GM18951 (cell line): Measurements from ENCODE around the gene RNF34.
A peak's percentile ranks its signal among the peaks of the same experiment; 100 is the strongest.
"Not testable (repeated sequence)": the region's sequence is repeated elsewhere in the genome, so short reads cannot be mapped to it uniquely, and the experiment has no call there.

ENCODE experiments used
- POLR2A ChIP-seq: IDR thresholded peaks from 4 replicates; pipeline ENCODE4 v1.6.1; 2011; ENCODE audit warnings: mild to moderate bottlenecking; ENCODE audit not compliant: insufficient read length, insufficient read depth; ENCODE audit errors: extremely low read depth
- in situ Hi-C: fragments of 300-500 bp; cut with MboI; formaldehyde crosslinking; loops from one replicate; pipeline ENCODE4 v1.12.0; 2022; ENCODE audit warnings: low sequenced_read_pairs, mixed read lengths, inconsistent platforms; ENCODE audit not compliant: unreplicated experiment

The RNF34 gene

DNA sequence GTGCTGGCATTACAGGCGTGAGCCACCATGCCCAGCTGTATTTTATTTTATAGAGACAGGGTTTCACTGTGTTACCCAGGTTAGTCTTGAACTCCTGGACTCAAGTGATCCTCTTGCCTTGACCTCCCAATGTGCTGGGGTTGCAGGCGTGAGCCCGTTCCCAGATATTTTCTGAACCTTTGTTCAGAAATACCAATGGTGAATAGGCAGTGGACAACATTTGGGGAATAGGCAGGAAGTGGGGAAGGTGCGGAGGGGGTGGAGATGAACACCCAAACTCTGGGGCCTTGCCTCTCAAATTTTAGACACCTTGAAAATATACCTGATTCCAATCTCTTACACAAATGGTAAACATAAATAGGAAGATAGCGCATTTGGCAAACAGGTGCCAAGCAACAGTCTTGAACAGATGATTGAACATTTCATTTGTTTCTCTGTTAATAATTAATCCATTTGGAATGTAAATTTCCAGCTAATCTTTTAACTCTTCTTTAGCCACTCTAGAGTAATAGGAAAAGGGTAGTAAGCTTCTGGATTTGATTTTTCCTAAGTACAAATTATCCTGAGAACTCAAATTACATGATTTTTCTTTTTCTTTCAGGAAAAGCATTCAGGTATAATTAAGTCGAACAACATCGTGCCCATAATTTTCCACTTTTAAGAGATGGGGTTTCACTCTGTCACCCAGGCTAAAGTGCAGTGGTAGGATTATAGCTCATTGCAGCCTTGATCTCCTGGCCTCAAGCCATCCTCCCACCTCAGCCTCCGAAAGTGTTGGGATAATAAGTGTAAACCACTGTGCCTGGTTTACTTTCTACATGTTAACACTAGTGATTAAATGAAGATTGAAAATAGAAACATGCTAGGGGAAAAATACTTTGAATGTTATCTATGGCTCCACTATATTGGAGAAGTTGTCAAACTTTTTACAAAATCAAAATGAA lies 22.9 kb upstream of the RNF34 start:
- in situ Hi-C loops, result no loop called here
- no peak for TF ChIP-seq POLR2A

DNA sequence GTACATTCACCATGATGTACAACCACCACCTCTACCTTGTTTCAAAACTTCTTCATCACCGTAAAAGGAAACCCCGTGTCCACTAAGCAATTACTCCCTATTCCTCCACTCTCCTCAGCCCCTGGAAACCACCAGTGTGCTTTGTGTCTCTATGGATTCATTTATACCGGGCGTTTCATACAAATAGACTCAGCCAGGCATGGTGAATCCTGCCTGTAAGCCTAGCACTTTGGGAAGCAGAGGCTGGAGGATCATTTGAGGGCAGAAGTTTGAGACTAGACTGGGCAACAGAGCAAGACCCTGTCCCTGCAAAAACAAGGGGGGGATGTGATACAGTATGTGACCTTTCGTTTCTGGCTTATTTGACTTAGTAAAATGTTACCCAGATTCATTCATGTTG lies 21.2 kb upstream of the RNF34 start:
- in situ Hi-C loops, result no loop called here
- TF ChIP-seq POLR2A, result no peak

DNA sequence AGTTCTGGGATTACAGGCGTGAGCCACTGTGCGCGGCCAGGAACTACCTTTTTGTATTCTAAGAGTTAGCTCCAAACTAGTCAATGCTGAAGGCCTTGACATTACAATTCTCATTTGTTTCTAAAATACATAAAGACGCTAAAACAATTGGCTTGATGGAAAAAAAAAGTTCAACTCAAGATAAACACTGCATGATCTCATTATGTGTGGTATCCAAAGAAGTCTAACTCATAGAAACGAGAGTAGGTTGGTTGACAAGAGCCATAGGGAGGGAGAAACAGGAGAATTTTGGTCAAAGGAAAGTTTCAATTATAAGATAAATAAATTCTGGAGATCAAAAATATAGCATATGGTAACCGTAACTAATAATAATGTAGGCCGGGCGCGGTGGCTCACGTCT lies 20.0 kb upstream of the RNF34 start:
- in situ Hi-C loops, result no loop called here
- no peak for TF ChIP-seq POLR2A

DNA sequence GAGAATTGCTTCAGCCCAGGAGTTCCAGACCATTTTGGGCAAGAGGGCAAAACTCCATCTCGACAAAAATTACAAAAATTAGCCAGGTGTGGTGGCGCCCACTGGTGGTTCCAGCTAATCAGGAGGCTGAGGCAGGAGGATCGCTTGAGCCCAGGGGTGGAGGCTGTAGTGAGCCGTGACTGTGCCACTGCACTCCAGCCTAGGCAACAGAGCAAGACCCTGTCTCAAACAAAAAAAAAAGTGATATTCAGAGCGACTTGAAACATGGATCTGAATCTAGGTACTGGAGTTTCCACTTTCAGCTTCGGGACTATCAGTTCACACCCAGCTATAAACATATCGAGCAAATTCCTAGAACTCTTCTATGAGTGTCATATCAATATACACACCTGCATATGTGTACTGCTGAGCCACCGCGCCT lies 16.3 kb upstream of the RNF34 start:
- in situ Hi-C loops, result no loop called here

DNA sequence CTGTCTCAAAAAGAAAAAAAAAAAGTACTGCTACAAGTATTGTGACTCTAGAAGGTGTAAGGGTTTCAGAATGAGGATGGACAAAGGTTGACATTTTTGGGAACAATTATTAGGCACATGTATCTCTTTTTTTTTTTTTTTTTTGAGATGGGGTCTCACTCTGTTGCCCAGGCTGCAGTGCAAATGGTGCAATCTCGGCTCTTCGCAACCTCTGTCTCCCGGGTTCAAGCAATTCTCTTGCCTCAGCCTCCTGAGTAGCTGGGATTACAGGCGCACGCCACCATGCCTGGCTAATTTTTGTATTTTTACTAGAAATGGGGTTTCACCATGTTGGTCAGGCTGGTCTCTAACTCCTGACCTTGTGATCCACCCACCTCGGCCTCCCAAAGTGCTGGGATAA lies 15.0 kb upstream of the RNF34 start:
- in situ Hi-C loops, result not testable (repeated sequence)

More for the DNA sequence above, 16.3 kb upstream of the RNF34 start:
- TF ChIP-seq POLR2A, result no peak

DNA sequence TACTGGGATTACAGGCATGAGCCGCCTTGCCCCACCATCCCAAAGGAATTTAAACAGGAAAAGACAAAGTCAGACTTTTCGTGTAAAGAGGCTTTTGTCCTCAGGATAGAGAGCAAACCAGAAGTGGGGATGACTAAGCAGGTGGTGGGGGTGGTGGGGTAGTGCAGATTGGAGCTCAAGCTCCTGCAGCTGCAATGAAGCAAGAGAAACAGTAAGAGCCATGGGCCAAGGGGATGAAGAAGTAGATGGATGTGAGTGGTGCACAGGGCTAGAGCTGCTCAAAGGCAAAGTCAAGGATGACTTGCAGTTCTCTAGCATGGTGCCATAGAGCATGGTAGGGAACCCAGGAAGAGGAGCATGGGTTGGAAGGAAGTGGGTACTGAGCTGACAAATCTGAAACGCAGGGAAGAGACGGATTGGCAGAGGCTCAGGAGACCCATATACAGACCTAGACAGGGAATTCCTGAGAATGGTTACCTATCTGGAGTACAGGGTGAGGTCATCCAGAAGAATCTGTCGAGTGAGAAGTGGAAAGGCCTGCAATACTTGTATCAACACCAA lies 11.4 kb upstream of the RNF34 start:
- in situ Hi-C loops, result no loop called here
- no peak for TF ChIP-seq POLR2A

DNA sequence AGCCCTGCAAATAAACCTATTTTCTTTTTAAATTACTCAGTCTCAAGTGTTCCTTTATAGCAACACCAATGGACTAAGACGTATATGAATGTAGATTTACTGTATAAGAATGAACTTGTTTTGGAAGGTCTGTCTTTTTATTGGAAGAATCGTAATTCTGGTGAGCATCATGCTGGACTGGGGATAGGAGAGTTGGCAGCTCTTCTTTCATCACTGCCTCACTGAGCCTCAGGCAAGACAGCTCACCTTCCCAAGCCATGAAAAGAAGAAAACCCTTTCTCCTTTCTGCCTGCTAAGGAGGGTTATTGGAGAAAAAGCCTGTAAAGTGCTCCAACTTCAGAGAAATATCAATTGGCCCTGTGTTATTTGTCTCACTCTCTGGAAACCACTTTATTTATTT lies 9.1 kb upstream of the RNF34 start:
- TF ChIP-seq POLR2A, result no peak
- in situ Hi-C loops, result no loop called here

DNA sequence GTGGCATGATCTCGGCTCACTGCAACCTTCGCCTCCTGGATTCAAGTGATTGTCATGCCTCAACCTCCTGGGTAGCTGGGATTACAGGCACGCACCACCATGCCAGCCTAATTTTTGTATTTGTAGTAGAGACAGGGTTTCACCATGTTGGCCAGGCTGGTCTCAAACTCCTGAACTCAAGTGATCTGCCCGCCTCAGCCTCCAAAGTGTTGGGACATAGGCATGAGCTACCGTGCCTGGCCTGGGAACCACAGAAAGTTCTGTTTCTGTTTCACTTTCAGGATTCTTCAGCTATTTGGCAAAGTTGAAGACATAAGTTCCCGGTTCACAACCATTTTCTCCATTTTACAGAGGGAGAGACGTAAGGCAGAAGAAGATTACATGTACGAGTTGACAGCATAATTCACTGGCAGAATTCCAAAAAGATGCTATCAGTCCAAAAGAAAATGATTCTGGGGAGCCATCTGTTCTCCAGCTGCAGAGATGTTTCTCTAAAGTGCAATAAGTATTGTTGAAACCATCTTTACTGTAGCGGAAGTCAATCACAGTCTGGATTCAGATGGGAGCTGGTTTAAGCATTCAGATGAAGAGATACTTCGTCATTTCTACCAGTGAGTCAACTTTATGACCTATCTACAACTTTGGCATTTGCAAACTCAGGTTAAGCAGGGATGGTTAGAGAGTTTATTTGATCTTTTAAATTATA lies 8.1 kb upstream of the RNF34 start:
- TF ChIP-seq POLR2A, result no peak
- in situ Hi-C loops, result no loop called here

DNA sequence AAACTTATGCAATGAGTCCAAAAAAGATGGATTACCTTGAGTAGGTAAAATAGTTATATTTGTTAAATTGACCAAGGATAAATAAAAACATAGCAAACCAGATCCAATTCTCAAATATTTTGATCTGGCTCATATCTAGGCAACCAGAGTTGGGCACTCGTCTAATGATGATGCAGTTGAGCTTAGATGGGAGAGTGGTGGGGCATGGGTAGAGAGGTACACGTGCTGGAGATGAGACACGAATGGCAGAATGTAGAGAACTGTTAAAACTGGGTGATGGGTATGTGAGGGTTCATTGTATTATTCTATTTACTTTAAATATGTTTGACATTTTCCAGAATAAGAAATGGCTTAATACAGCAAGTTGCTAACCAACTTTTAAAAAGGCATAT lies 7.6 kb upstream of the RNF34 start:
- in situ Hi-C loops, result no loop called here
- no peak for TF ChIP-seq POLR2A

DNA sequence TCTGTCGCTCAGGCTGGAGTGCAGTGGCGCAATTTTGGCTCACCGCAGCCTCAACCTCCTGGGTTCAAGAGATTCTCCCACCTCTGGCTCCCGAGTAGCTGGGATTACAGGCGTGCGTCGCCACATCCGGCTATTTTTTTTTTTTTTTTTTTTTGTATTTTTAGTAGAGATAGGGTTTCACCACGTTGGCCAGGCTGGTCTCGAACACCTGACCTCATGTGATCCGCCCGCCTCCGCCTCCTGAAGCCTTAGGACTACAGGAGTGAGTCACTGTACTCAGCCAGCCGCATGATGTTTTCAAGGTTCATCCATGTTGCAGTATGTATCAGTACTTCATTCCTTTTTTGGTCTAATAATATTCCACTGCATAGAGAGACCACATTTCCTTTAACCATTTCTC lies 2.4 kb upstream of the RNF34 start:
- in situ Hi-C loops, result no loop called here
- TF ChIP-seq POLR2A, result no peak

DNA sequence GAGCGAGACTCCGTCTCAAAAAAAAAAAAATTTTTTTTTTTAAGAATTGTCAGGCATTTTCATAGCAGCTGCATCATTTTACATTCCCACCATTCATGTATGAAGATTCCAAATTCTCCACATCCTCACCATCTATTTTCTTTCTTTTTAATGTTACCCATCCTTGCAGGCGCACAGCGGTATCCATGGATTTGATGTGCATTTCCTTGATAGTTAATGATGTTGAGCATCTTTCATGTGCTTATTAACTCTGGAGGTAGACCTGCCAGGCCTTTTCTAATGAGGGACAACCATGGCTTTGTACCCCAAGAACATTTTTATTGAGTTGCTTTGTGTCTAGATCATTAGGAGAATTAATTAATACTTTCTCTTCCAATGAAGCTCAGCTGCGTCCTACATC lies 1.6 kb upstream of the RNF34 start:
- no peak for TF ChIP-seq POLR2A
- in situ Hi-C loops, result no loop called here

DNA sequence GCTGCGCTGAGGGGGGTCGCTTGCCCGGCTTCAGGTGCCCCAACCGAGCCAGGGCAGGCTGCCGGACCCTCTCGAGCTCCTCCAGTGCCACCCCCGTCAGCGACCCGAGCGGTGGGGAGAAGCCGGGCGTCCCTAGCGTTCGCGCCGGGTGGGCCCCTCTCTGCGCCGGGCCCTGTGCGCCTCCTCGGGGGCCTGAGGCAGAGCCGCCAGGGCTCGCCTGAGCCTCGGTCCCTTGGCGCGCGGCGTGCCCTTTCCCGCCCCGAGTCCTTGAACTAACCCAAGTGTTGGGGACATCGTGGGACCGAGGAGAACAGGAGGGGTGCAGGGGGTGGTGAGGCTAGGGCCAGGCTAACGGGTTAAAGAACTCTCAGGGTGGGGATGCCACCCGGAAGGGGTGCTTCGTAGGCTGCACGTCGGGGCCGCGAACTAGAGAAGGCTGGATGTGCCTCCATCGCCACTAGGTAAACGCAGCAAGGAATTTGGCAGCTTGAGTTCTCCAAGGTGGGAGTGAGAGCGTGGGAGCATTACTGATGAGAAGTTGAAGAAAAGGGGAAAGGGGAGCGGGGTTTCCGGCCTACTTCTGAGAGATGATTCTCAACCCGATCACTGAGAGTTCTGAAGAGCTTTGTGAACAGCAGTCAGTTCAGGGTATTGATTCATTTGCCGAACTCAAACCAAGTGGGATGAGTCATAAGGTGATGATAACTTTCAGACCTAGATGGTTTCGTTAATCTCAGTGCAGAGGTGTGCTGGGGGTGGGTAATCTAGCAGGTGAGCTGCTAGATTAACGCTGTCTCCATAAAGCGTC lies 618 bp downstream of the RNF34 start:
- in situ Hi-C loops, result no loop called here
- peak; percentile 36 for TF ChIP-seq POLR2A

DNA sequence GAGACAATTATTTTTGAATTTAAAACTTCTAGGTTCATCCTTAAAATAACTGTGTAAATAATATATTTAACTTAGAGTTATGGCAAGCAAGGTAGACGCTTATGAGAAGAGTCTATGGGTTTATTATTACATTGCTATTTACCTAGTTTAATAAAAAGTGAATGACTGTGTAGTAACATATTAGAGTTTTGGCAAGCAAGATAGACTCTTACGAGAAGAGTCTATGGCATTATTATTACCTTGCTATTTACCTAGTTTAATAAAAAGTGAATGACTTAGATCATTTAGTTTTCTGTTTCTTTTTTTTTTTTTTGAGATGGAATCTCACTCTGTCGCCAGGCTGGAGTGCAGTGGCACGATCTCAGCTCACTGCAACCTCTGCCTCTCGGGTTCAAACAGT lies 3.8 kb downstream of the RNF34 start:
- in situ Hi-C loops, result no loop called here

DNA sequence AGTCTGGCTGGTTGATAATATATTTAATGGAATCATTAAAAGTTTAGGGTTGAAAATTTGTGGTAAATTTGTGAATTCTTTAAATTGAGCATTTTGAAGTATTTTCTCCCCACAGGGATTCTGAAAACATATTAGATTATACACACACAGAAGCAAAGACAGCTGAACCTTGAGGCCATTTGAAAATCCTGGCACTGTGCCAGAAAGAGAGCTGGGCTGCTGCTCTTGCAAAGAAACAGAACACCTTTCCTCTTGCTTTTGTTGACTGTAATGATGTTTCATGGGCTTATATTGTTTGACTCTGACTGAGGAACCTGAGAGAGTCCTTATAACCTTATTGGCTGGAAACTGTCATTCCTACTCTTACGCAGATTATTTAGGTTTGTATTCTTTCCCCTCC lies 4.8 kb downstream of the RNF34 start:
- in situ Hi-C loops, result no loop called here
- TF ChIP-seq POLR2A, result no peak

More for the DNA sequence above, 3.8 kb downstream of the RNF34 start:
- TF ChIP-seq POLR2A, result no peak
